Colonic mucosa (tissue), 4 donors: Measurements from ENCODE around the gene TOP3B. TPM values are rescaled to one million over a fixed set of nuclear protein-coding genes. Genes with fewer than 3 reads are reported as not detected.

Experiments used
- DNase-seq: peaks from one replicate; pipeline ENCODE4 v3.0.0-alpha.2; 2020
- H3K27ac ChIP-seq: fragments of 200-600 bp; one replicate; pipeline ENCODE4 v1.8.0; 2021
- H3K27me3 ChIP-seq: fragments of 200-600 bp; one replicate; pipeline ENCODE4 v1.8.0; 2021
- H3K36me3 ChIP-seq: fragments of 200-600 bp; one replicate; pipeline ENCODE4 v1.8.0; 2021
- H3K4me1 ChIP-seq: fragments of 200-600 bp; one replicate; pipeline ENCODE4 v1.8.0; 2021; ENCODE audit warnings: mild to moderate bottlenecking
- H3K4me3 ChIP-seq: fragments of 200-600 bp; one replicate; pipeline ENCODE4 v1.8.0; 2021
- H3K9ac ChIP-seq, 2 donors: one replicate each; pipeline ENCODE4 v1.7.0; 2013; ENCODE audit warnings: control low read depth in 2 of 2, low read depth in 2 of 2, low read length in 2 of 2
- H3K9me3 ChIP-seq: fragments of 200-600 bp; one replicate; pipeline ENCODE4 v1.8.0; 2021
- CTCF ChIP-seq: fragments of 200-600 bp; IDR thresholded peaks from one replicate; pipeline ENCODE4 v1.8.0; 2022; ENCODE audit warnings: antibody characterized with exemption, mild to moderate bottlenecking
- intact Hi-C: fragments of 100-400 bp; cut with DNase I; formaldehyde crosslinking; loops from one replicate; pipeline ENCODE4 v1.14.1; 2022
- total RNA-seq, 2 donors: library from RNA; stranded (reverse); fragmentation: NEBNext Ultra II Directional in 1 of 2; extraction: Animal tissue kit (Norgen Biotek cat#: 25700) in 1 of 2; gene quantifications; one replicate each; pipeline ENCODE4 v1.2.1, GENCODE V29; 2021
- donor health status: healthy.
- donor health status: DM: no; HTN: no; CAD: no.
- donor health status: DM: no; HTN: no; CAD: no.

TOP3B gene
- total RNA-seq, 2 donors from 2014 or later: 20.1 to 37.4 TPM

- Histone ChIP-seq H3K9me3 (no peaks in the 10 kb centered on the region), H3K4me3 (no peak overlapping the region), H3K4me1 (no peaks in the 10 kb centered on the region), H3K36me3 (no peaks in the 10 kb centered on the region), H3K9ac (no peak overlapping the region), H3K27ac (no peak overlapping the region), H3K27me3 (no peaks in the 10 kb centered on the region)
- TF ChIP-seq CTCF: no peak
- DNase-seq: no peak
- intact Hi-C loops: no loop called here
Measured at GRCh38 chr22:21929253-21929652, 53.3 kb downstream of the TOP3B start.

GRCh38 chr22:21928048-21928447, 54.5 kb downstream of the TOP3B start:
- Histone ChIP-seq H3K4me1 (no peaks in the 10 kb centered on the region), H3K4me3 (no peak overlapping the region), H3K9ac (no peak overlapping the region), H3K27ac (no peak overlapping the region), H3K9me3 (no peaks in the 10 kb centered on the region), H3K36me3 (no peaks in the 10 kb centered on the region), H3K27me3 (no peaks in the 10 kb centered on the region)
- no peak for TF ChIP-seq CTCF
- DNase-seq: no peak
- intact Hi-C loops: no loop called here

GRCh38 chr22:21927174-21927823, 55.3 kb downstream of the TOP3B start:
- Histone ChIP-seq H3K4me1 (no peaks in the 10 kb centered on the region), H3K4me3 (no peak overlapping the region), H3K9ac (no peak overlapping the region), H3K9me3 (no peaks in the 10 kb centered on the region), H3K27ac (no peak overlapping the region), H3K27me3 (no peaks in the 10 kb centered on the region), H3K36me3 (no peaks in the 10 kb centered on the region)
- intact Hi-C loops: no loop called here
- DNase-seq: no peak
- no peak for TF ChIP-seq CTCF

- Histone ChIP-seq H3K4me3 (no peak overlapping the region), H3K9me3 (no peaks in the 10 kb centered on the region), H3K4me1 (no peaks in the 10 kb centered on the region), H3K9ac (no peak overlapping the region), H3K27ac (no peak overlapping the region), H3K27me3 (no peaks in the 10 kb centered on the region), H3K36me3 (no peaks in the 10 kb centered on the region)
- no peak for DNase-seq
- intact Hi-C loops: no loop called here
- TF ChIP-seq CTCF: no peak
Measured at GRCh38 chr22:21926728-21927127, 55.9 kb downstream of the TOP3B start.

GRCh38 chr22:21923163-21923561, 59.4 kb downstream of the TOP3B start:
- H3K27ac ChIP-seq: no peak overlapping the region
- H3K36me3 ChIP-seq: no peaks in the 10 kb centered on the region
- H3K9me3 ChIP-seq: no peaks in the 10 kb centered on the region
- TF ChIP-seq CTCF: no peak
- no peak for DNase-seq
- intact Hi-C loops: no loop called here
- H3K9ac ChIP-seq: no peak overlapping the region
- H3K4me1 ChIP-seq: no peaks in the 10 kb centered on the region
- no peaks in the 10 kb centered on the region for H3K27me3 ChIP-seq
- H3K4me3 ChIP-seq: no peak overlapping the region
